H9 (cell line): Measurements from ENCODE around the gene KIF26A. TPM values are rescaled to one million over a fixed set of nuclear protein-coding genes. Genes with fewer than 3 reads are reported as not detected.

ENCODE experiments used
- DNase-seq: peaks from one replicate; pipeline ENCODE4 v3.0.0-alpha.2; 2017
- H2AFZ ChIP-seq: one replicate; pipeline ENCODE4 v1.6.1; 2013; ENCODE audit warnings: mild to moderate bottlenecking, low read length, control low read depth, moderate library complexity
- H2AK5ac ChIP-seq: 2 replicates; pipeline ENCODE4 v1.6.1; 2013; ENCODE audit warnings: low read length, control low read depth, mixed read lengths; ENCODE audit not compliant: insufficient read length
- H2BK120ac ChIP-seq: one replicate; pipeline ENCODE4 v1.6.1; 2013; ENCODE audit warnings: low read depth, mild to moderate bottlenecking, low read length, control low read depth, inconsistent platforms; ENCODE audit not compliant: poor library complexity, severe bottlenecking
- H2BK12ac ChIP-seq: 2 replicates; pipeline ENCODE4 v1.6.1; 2013; ENCODE audit warnings: low read length, control low read depth, mixed read lengths, low read depth; ENCODE audit not compliant: insufficient read length
- H2BK15ac ChIP-seq: 2 replicates; pipeline ENCODE4 v1.6.1; 2013; ENCODE audit warnings: low read depth, low read length, control low read depth
- H2BK20ac ChIP-seq: one replicate; pipeline ENCODE4 v1.6.1; 2013; ENCODE audit warnings: low read depth, mild to moderate bottlenecking, low read length, control low read depth, inconsistent platforms; ENCODE audit not compliant: poor library complexity, severe bottlenecking
- H2BK5ac ChIP-seq: 2 replicates; pipeline ENCODE4 v1.6.1; 2013; ENCODE audit warnings: low read length, control low read depth, mixed read lengths; ENCODE audit not compliant: insufficient read length
- H3K14ac ChIP-seq: 2 replicates; pipeline ENCODE4 v1.6.1; 2013; ENCODE audit warnings: low read length, control low read depth; ENCODE audit not compliant: insufficient read depth
- H3K18ac ChIP-seq: 2 replicates; pipeline ENCODE4 v1.6.1; 2013; ENCODE audit warnings: low read depth, mild to moderate bottlenecking, mixed read lengths, low read length, control low read depth; ENCODE audit not compliant: insufficient read length
- H3K23ac ChIP-seq: 2 replicates; pipeline ENCODE4 v1.6.1; 2013; ENCODE audit warnings: low read length, control low read depth, mixed read lengths, low read depth; ENCODE audit not compliant: insufficient read length
- H3K23me2 ChIP-seq: 2 replicates; pipeline ENCODE4 v1.6.1; 2013; ENCODE audit warnings: low read depth, mild to moderate bottlenecking, mixed read lengths, low read length, control low read depth; ENCODE audit not compliant: insufficient read length, poor library complexity, severe bottlenecking
- H3K27ac ChIP-seq: 2 replicates; pipeline ENCODE4 v1.5.1; 2013; ENCODE audit warnings: low read length, control low read depth, mixed read lengths, low read depth; ENCODE audit not compliant: insufficient read length
- H3K27me3 ChIP-seq: 2 replicates; pipeline ENCODE4 v1.6.1; 2013; ENCODE audit warnings: low read length, control low read depth, inconsistent platforms; ENCODE audit not compliant: insufficient read depth
- H3K4ac ChIP-seq: 2 replicates; pipeline ENCODE4 v1.6.1; 2013; ENCODE audit warnings: low read depth, mild to moderate bottlenecking, control low read depth, inconsistent platforms, low read length, moderate library complexity
- H3K4me1 ChIP-seq: 2 replicates; pipeline ENCODE4 v1.6.1; 2013; ENCODE audit warnings: low read length, control low read depth, inconsistent platforms; ENCODE audit not compliant: insufficient read depth
- H3K4me2 ChIP-seq: 2 replicates; pipeline ENCODE4 v1.6.1; 2013; ENCODE audit warnings: low read length, control low read depth, mixed read lengths; ENCODE audit not compliant: insufficient read length, insufficient read depth
- H3K56ac ChIP-seq: 2 replicates; pipeline ENCODE4 v1.6.1; 2013; ENCODE audit warnings: low read depth, mild to moderate bottlenecking, mixed read lengths, low read length, control low read depth; ENCODE audit not compliant: insufficient read length
- H3K79me1 ChIP-seq: 2 replicates; pipeline ENCODE4 v1.6.1; 2013; ENCODE audit warnings: low read depth, mild to moderate bottlenecking, moderate library complexity, low read length, control low read depth, inconsistent platforms; ENCODE audit not compliant: insufficient read depth, poor library complexity, severe bottlenecking
- H3K79me2 ChIP-seq: 2 replicates; pipeline ENCODE4 v1.6.1; 2013; ENCODE audit warnings: low read length, control low read depth, inconsistent platforms; ENCODE audit not compliant: insufficient read depth
- H3K9ac ChIP-seq: 2 replicates; pipeline ENCODE4 v1.6.1; 2013; ENCODE audit warnings: low read length, control low read depth, mixed read lengths; ENCODE audit not compliant: insufficient read length; ENCODE audit errors: extremely low read depth
- H3K9me3 ChIP-seq: one replicate; pipeline ENCODE4 v1.6.1; 2013; ENCODE audit warnings: low read depth, low read length, inconsistent platforms; ENCODE audit not compliant: control insufficient read depth
- H3T11ph ChIP-seq: one replicate; pipeline ENCODE4 v1.6.1; 2013; ENCODE audit warnings: mild to moderate bottlenecking, low read length, control low read depth, inconsistent platforms
- H4K20me1 ChIP-seq: one replicate; pipeline ENCODE4 v1.6.1; 2013; ENCODE audit not compliant: control insufficient read depth, insufficient read length, insufficient read depth
- H4K5ac ChIP-seq: 2 replicates; pipeline ENCODE4 v1.6.1; 2013; ENCODE audit warnings: low read depth, mild to moderate bottlenecking, mixed read lengths, low read length, control low read depth; ENCODE audit not compliant: insufficient read length
- H4K8ac ChIP-seq: replicated peaks from 2 replicates; pipeline ENCODE4 v1.6.1; 2013; ENCODE audit warnings: low read length, control low read depth, mixed read lengths, low read depth; ENCODE audit not compliant: insufficient read length
- H4K91ac ChIP-seq: 2 replicates; pipeline ENCODE4 v1.6.1; 2013; ENCODE audit warnings: low read depth, mild to moderate bottlenecking, moderate library complexity, mixed read lengths, low read length, control low read depth; ENCODE audit not compliant: insufficient read length
- H3K27ac Mint-ChIP-seq, 3 experiments: 2 replicates in 2 of 3; 3 replicates in 1 of 3; pipeline ENCODE4 v1.8.0; 2020 to 2021; ENCODE audit warnings: mixed read lengths in 3 of 3, mild to moderate bottlenecking in 1 of 3, moderate library complexity in 1 of 3
- H3K27me3 Mint-ChIP-seq: 2 replicates; pipeline ENCODE4 v1.8.0; 2021; ENCODE audit warnings: low read depth, mild to moderate bottlenecking, moderate library complexity, mixed read lengths
- H3K36me3 Mint-ChIP-seq, 3 experiments: 2 replicates in 2 of 3; 3 replicates in 1 of 3; pipeline ENCODE4 v1.8.0; 2020 to 2021; ENCODE audit warnings: low read depth in 3 of 3, mixed read lengths in 3 of 3; ENCODE audit not compliant: insufficient read depth in 1 of 3
- H3K4me1 Mint-ChIP-seq, 2 experiments: 2 replicates each; pipeline ENCODE4 v1.8.0; 2020; ENCODE audit warnings: mixed read lengths in 2 of 2
- H3K4me3 Mint-ChIP-seq, 2 experiments: 2 replicates in 1 of 2; 3 replicates in 1 of 2; pipeline ENCODE4 v1.8.0; 2020 to 2021; ENCODE audit warnings: mild to moderate bottlenecking in 2 of 2, mixed read lengths in 2 of 2, moderate library complexity in 1 of 2
- H3K9me3 Mint-ChIP-seq, 2 experiments: 2 replicates in 1 of 2; 3 replicates in 1 of 2; pipeline ENCODE4 v1.8.0; 2020; ENCODE audit warnings: mild to moderate bottlenecking in 2 of 2, mixed read lengths in 2 of 2, moderate library complexity in 1 of 2
- WGBS: extraction: QIAGEN DNeasy Blood & Tissue Kit; methylation state at CpG from one replicate; pipeline ENCODE4 v1.1.7; 2013; ENCODE audit warnings: missing lambda C conversion rate, low lambda C conversion rate, mixed read lengths; ENCODE audit not compliant: insufficient read length; ENCODE audit errors: extremely low coverage; 5-methylcytosine and 5-hydroxymethylcytosine counted together
- total RNA-seq: library from RNA; stranded (reverse); gene quantifications from 2 replicates; pipeline ENCODE4 v1.2.1, GENCODE V29; 2021
- TF ChIP-seq, protein P1 (sequence below): fragments of 200-600 bp; sonication (generic); conservative IDR thresholded peaks from 3 replicates; pipeline ENCODE4 v1.8.0; 2021; ENCODE audit warnings: antibody characterized with exemption, mild to moderate bottlenecking

The KIF26A gene
- total RNA-seq, 1 experiment from 2014 or later: 44.2 TPM

- H3K23me2 ChIP-seq: peaks cover 7% of the 10 kb centered on the region
- H3K36me3 Mint-ChIP-seq: no peaks in the 10 kb centered on the region
- DNase-seq: no peak
- TF ChIP-seq, protein P1, sequence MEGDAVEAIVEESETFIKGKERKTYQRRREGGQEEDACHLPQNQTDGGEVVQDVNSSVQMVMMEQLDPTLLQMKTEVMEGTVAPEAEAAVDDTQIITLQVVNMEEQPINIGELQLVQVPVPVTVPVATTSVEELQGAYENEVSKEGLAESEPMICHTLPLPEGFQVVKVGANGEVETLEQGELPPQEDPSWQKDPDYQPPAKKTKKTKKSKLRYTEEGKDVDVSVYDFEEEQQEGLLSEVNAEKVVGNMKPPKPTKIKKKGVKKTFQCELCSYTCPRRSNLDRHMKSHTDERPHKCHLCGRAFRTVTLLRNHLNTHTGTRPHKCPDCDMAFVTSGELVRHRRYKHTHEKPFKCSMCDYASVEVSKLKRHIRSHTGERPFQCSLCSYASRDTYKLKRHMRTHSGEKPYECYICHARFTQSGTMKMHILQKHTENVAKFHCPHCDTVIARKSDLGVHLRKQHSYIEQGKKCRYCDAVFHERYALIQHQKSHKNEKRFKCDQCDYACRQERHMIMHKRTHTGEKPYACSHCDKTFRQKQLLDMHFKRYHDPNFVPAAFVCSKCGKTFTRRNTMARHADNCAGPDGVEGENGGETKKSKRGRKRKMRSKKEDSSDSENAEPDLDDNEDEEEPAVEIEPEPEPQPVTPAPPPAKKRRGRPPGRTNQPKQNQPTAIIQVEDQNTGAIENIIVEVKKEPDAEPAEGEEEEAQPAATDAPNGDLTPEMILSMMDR: no peak
- H3K4me1 Mint-ChIP-seq: peaks cover 2 to 9% of the 10 kb centered on the region in 2 experiments; a peak in 3 of 4 replicates
- no peak overlapping the region for H3K9ac ChIP-seq
- peaks cover 7% of the 10 kb centered on the region; the same call in 1 of the 2 replicates for H3K27me3 ChIP-seq
- no peak overlapping the region for H3K4me2 ChIP-seq
- H4K8ac ChIP-seq: no peak overlapping the region
- no peak overlapping the region for H2BK5ac ChIP-seq
- H3K79me2 ChIP-seq: no peaks in the 10 kb centered on the region
- no peak overlapping the region for H3K4me3 Mint-ChIP-seq
- H3K4me1 ChIP-seq: no peaks in the 10 kb centered on the region; the same call in 1 of the 2 replicates
- no peak overlapping the region for H2AK5ac ChIP-seq
- H3T11ph ChIP-seq: no peak overlapping the region
- no peak overlapping the region for H2BK15ac ChIP-seq
- no peak overlapping the region for H3K18ac ChIP-seq
- no peak overlapping the region; the same call in 1 of the 2 replicates for H3K14ac ChIP-seq
- H3K27me3 Mint-ChIP-seq: peaks cover 42% of the 10 kb centered on the region
- H3K9me3 ChIP-seq: no peaks in the 10 kb centered on the region
- H3K4ac ChIP-seq: no peak overlapping the region
- no peak overlapping the region for H3K23ac ChIP-seq
- H2BK120ac ChIP-seq: no peak overlapping the region
- no peak overlapping the region for H4K5ac ChIP-seq
- no peak overlapping the region for H3K56ac ChIP-seq
- no peaks in the 10 kb centered on the region for H3K79me1 ChIP-seq
- H4K91ac ChIP-seq: no peak overlapping the region
- no peak overlapping the region for H2BK20ac ChIP-seq
- H2AFZ ChIP-seq: no peak overlapping the region
- no peak overlapping the region for H3K27ac Mint-ChIP-seq
- no CpG with 5 or more reads among the region's 23 CpGs for WGBS
- no peak overlapping the region for H2BK12ac ChIP-seq
- H4K20me1 ChIP-seq: no peaks in the 10 kb centered on the region
- H3K9me3 Mint-ChIP-seq: no peaks in the 10 kb centered on the region; a peak in 1 of 5 replicates
- no peak overlapping the region for H3K27ac ChIP-seq
These were observed 24.6 kb upstream of the KIF26A start for GRCh38 chr14:104113631-104114420.
